Esophagus squamous epithelium (tissue), 5 donors: Measurements from ENCODE around the gene PPP3CA. TPM values are rescaled to one million over a fixed set of nuclear protein-coding genes. Genes with fewer than 3 reads are reported as not detected.
A peak's percentile ranks its signal among the peaks of the same experiment; 100 is the strongest.

ENCODE experiments used
- DNase-seq: peaks from one replicate; lab custom pipeline; 2025; lab: John Stamatoyannopoulos, UW
- H3K27ac ChIP-seq, 4 donors: fragments of 200-600 bp; sonication (generic); one replicate each; pipeline ENCODE4 v1.5.1; 2016 to 2019; ENCODE audit warnings: mild to moderate bottlenecking in 1 of 4
- H3K27me3 ChIP-seq, 4 donors: fragments of 200-600 bp; sonication (generic); 1 replicate in 3 of 4; 2 replicates in 1 of 4; pipeline versions ENCODE4 v1.5.1 to v1.6.0; 2017 to 2021; ENCODE audit warnings: antibody characterized with exemption in 1 of 4
- H3K36me3 ChIP-seq, 3 donors: fragments of 200-600 bp; sonication (generic); one replicate each; pipeline ENCODE4 v1.5.1; 2016 to 2019
- H3K4me1 ChIP-seq, 3 donors: fragments of 200-600 bp; sonication (generic); one replicate each; pipeline ENCODE4 v1.5.1; 2017 to 2019
- H3K4me3 ChIP-seq, 4 donors: fragments of 200-600 bp; sonication (generic); 1 replicate in 3 of 4; 2 replicates in 1 of 4; pipeline ENCODE4 v1.5.1; 2016 to 2019; ENCODE audit warnings: mild to moderate bottlenecking in 2 of 4, moderate library complexity in 1 of 4
- H3K9me3 ChIP-seq, 3 donors: fragments of 200-600 bp; sonication (generic); one replicate each; pipeline ENCODE4 v1.5.1; 2016 to 2019
- POLR2A ChIP-seq, 4 donors: fragments of 450-650 bp; IDR thresholded peaks; one replicate each; pipeline ENCODE4 v1.6.1; 2017; ENCODE audit warnings: antibody characterized with exemption in 4 of 4, mild to moderate bottlenecking in 4 of 4, moderate library complexity in 3 of 4
- WGBS, 2 donors: methylation state at CpG; one replicate each; pipeline ENCODE4 v1.1.5; 2018; 5-methylcytosine and 5-hydroxymethylcytosine counted together
- intact Hi-C: fragments of 100-400 bp; cut with DNase I; formaldehyde crosslinking; loops from one replicate; pipeline ENCODE4 v1.15.0; 2022
- total RNA-seq, 4 donors: library from RNA; depleted of rRNA; stranded (reverse); fragments of >200 nt; gene quantifications; one replicate each; pipeline ENCODE4 v1.1.0, GENCODE V29; 2016
- TF ChIP-seq, protein P1 (sequence below), 6 experiments: fragments of 450-650 bp in 4 of 6; fragments of 200-600 bp in 2 of 6; sonication (generic) in 2 of 6; IDR thresholded peaks; one replicate each; pipeline ENCODE4 v1.5.1; 2016 to 2019; ENCODE audit warnings: antibody characterized with exemption in 6 of 6, mild to moderate bottlenecking in 4 of 6, moderate library complexity in 4 of 6
- donor health status: DM: yes; HTN: yes; CAD: no.

The PPP3CA gene
- total RNA-seq, 4 donors from 2014 or later, result 13.3 to 25.7 (median 17.5) TPM

DNA sequence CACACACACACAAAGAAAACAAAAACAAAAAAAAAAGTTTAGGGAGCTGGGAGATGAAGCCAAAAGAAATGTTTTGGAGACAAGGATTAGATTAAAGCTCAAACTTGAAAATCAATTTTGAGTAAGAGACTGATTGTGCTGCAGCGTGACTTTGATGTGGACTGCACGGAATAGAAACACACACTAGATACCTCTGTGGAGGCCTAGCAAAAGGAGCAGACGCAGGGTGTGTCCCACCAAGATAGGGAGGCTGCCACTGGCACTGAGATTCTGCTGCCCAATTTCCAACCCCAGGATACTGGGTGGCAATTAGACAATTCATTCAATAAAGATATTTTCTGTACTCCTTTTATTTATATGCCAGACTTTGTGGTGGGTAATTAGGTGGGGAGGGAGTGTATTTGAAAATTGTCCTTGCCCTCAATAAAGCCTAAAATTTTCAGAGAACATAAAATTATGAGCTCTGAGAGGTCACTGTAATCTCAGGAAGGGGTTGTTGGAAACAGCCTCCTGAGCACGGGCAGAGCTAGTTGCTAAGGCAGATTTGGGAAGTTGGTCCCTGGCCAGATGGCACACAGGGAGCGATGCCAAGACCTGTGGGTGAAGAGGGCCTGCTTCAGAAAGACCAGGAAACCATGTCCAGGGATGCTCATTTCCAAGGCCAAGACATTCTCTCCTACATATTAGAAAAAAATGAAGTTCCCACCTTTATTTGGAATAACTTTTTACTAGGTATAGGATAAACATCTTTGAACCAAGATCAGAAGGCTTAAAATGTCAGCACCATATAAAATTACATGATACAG lies 1.9 kb upstream of the PPP3CA start:
- intact Hi-C loops, result loop anchor here (10.0 kb wide), 1 partner anchor 164 kb away; no protein-coding TSS in a partner anchor
- 47 to 55% methylated on average over 5 of the region's 5 CpGs for WGBS, 2 donors
- Histone ChIP-seq H3K27me3 (no peaks in the 10 kb centered on the region), H3K9me3 (no peaks in the 10 kb centered on the region), H3K27ac (peak overlapping the region; percentile 59 to 99 (median 97)), H3K36me3 (no peaks in the 10 kb centered on the region), H3K4me1 (peaks cover 13 to 41% (median 21%) of the 10 kb centered on the region in 3 donors), H3K4me3 (peak overlapping the region in 2 of 4 donors; percentile 92 to 94)
- no peak for DNase-seq
- TF ChIP-seq POLR2A (IDR thresholded peaks at IDR 0.05), result no peak
- TF ChIP-seq, protein P1, sequence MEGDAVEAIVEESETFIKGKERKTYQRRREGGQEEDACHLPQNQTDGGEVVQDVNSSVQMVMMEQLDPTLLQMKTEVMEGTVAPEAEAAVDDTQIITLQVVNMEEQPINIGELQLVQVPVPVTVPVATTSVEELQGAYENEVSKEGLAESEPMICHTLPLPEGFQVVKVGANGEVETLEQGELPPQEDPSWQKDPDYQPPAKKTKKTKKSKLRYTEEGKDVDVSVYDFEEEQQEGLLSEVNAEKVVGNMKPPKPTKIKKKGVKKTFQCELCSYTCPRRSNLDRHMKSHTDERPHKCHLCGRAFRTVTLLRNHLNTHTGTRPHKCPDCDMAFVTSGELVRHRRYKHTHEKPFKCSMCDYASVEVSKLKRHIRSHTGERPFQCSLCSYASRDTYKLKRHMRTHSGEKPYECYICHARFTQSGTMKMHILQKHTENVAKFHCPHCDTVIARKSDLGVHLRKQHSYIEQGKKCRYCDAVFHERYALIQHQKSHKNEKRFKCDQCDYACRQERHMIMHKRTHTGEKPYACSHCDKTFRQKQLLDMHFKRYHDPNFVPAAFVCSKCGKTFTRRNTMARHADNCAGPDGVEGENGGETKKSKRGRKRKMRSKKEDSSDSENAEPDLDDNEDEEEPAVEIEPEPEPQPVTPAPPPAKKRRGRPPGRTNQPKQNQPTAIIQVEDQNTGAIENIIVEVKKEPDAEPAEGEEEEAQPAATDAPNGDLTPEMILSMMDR (IDR thresholded peaks at IDR 0.05), result no peak

DNA sequence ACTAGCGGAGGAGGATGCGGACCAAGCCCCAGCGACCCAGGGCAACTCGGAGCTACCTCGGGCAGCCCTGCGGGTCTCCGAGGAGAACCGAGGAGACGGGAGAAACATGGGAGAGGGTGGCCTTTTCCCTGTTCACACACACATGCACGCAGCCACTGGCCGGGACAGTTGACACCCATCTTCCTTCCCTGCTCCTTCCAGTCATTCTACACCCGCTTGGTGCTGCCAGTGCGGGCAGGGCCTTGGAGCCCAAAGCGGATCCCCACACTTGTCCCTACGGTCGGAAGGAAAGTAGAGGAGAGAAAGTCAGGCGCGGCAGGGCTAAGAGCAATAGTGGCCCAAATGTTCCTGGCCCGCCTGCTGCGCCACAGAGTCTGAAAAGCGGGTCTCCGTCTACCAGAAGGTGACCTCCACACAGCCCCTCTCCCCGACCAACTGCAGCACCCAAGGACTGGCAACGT lies 1.1 kb upstream of the PPP3CA start:
- H3K27ac ChIP-seq, result peak overlapping the region; percentile 96 to 99 (median 98)
- no peak for DNase-seq
- intact Hi-C loops, result loop anchor here (10.0 kb wide), 1 partner anchor 164 kb away; no protein-coding TSS in a partner anchor
- WGBS, 2 donors, result 4 to 7% methylated on average over 15 to 21 of the region's 24 CpGs
- no peaks in the 10 kb centered on the region for H3K27me3 ChIP-seq
- H3K4me3 ChIP-seq, result peak overlapping the region; percentile 86 to 94 (median 90)
- no peaks in the 10 kb centered on the region for H3K9me3 ChIP-seq
- no peaks in the 10 kb centered on the region for H3K36me3 ChIP-seq
- TF ChIP-seq, protein P1 (IDR thresholded peaks at IDR 0.05), result no peak
- TF ChIP-seq POLR2A (IDR thresholded peaks at IDR 0.05), result no peak
- peaks cover 13 to 49% (median 23%) of the 10 kb centered on the region in 3 donors for H3K4me1 ChIP-seq

DNA sequence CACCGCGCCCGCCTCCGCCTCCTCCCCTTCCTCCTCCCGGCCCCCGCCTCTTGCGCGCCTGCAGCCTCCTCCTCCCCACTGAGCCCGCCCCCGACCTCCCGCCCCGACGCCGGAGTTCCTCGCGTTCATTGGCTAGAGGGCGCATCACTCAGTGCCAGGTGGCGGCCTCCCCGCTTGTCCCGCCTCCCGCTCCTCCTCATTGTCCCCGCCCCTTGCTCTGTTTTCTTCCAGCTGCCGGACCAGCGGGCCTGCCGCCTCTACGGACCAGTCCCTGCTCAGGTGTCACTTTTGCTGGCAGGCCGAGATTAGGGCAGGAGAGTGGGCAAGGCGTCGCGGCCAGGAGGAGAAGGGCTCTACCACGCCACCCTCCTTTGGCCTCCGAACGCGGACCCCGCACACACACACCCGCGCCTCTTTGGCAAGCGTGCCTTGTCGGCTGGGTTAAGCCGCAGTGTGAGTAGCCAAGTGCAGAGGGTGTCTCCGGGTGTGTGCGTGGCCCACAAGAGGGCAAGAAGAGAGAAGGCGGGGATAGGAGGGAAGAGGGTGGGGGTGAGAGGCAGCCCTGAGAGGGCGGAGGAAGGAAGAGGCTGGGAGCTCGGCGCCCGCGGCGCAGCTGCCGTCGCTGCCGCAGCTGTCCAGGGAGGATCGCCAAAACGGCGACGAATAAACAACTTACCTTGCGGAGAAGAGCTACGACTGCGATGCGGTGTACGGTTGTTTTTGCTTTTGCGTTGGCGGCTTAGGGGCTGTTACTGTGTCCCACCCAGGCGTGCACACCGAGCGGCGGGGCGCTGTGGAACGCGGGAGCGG lies 436 bp upstream of the PPP3CA start:
- peak; percentile 95 for DNase-seq
- no peaks in the 10 kb centered on the region for H3K36me3 ChIP-seq
- peak overlapping the region; percentile 96 to 99 (median 98) for H3K27ac ChIP-seq
- peak overlapping the region; percentile 86 to 94 (median 90) for H3K4me3 ChIP-seq
- no peaks in the 10 kb centered on the region for H3K27me3 ChIP-seq
- peaks cover 13 to 55% (median 23%) of the 10 kb centered on the region in 3 donors for H3K4me1 ChIP-seq
- 0% methylated on average over 18 to 36 of the region's 71 CpGs for WGBS, 2 donors
- no peaks in the 10 kb centered on the region for H3K9me3 ChIP-seq
- TF ChIP-seq POLR2A (IDR thresholded peaks at IDR 0.05), result peak in 3 of 4 donors; percentile 40 to 85 (median 58)
- TF ChIP-seq, protein P1 (IDR thresholded peaks at IDR 0.05), result peak in 1 of 6 experiments; percentile 16
- intact Hi-C loops, result loop anchor here (10.0 kb wide), 1 partner anchor 163 kb away; no protein-coding TSS in a partner anchor

DNA sequence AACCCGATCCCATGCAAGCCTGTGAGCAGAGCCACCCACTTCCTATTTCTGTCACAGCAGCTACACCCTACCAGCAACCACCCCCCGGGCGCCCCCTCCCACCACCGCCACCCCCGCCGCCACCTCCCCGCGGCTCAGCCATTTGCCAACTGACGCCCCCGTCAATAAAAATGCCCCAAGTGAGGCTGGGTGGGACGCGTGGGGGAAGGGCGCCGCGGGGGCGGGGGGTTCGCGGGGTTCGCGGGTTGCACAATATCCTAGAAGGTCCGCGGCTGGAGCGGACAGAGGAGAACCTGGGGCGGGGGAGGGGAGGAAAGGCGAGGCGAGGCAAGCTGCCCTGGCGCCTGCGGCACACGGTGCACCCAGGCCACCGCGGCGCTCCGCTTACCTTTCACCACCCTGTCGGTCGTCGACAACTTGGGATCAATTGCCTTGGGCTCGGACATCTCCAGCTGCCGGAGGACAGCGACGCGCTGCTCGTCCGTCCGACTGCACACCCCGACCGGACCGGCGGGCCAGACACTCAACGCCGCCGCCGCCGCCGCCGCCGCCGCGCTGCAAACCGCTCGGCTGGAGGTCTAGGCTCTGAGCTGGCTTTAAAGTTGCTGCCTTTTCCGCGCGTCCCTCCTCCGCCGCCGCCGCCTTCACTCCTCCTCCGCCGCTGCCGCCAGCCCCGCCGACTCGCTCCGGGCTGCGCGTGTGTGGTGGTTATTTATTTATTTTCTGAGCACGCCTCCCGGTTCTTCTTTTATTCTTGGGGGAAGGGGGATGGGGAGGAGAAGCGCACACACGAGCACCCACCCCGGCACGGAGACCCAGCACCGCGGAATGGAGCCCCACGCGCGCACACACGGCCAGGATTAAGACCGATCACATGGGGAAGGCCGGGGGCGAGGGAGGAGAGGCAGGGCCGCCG lies 717 bp downstream of the PPP3CA start:
- Histone ChIP-seq H3K4me3 (peak overlapping the region; percentile 86 to 94 (median 90)), H3K36me3 (no peaks in the 10 kb centered on the region), H3K27ac (peak overlapping the region; percentile 96 to 99 (median 98)), H3K27me3 (no peaks in the 10 kb centered on the region), H3K4me1 (peaks cover 13 to 55% (median 23%) of the 10 kb centered on the region in 3 donors), H3K9me3 (no peaks in the 10 kb centered on the region)
- WGBS, 2 donors, result 0% methylated on average over 7 to 15 of the region's 93 CpGs
- intact Hi-C loops, result loop anchor here (10.0 kb wide), 1 partner anchor 162 kb away; no protein-coding TSS in a partner anchor
- no peak for TF ChIP-seq POLR2A (IDR thresholded peaks at IDR 0.05)
- TF ChIP-seq, protein P1 (IDR thresholded peaks at IDR 0.05), result peak in 1 of 6 experiments; percentile 3
- DNase-seq, result peak; percentile 22
